ENCODE results near the gene SRRM1. TPM values are rescaled to one million over a fixed set of nuclear protein-coding genes. Genes with fewer than 3 reads are reported as not detected.

The SRRM1 gene
- total and polyA plus RNA-seq, 9 of the 15 experiments (the other 6 are each of a cell fraction or from before 2014, with no cell fraction given), result 54.5 to 268 (median 115) TPM

DNA sequence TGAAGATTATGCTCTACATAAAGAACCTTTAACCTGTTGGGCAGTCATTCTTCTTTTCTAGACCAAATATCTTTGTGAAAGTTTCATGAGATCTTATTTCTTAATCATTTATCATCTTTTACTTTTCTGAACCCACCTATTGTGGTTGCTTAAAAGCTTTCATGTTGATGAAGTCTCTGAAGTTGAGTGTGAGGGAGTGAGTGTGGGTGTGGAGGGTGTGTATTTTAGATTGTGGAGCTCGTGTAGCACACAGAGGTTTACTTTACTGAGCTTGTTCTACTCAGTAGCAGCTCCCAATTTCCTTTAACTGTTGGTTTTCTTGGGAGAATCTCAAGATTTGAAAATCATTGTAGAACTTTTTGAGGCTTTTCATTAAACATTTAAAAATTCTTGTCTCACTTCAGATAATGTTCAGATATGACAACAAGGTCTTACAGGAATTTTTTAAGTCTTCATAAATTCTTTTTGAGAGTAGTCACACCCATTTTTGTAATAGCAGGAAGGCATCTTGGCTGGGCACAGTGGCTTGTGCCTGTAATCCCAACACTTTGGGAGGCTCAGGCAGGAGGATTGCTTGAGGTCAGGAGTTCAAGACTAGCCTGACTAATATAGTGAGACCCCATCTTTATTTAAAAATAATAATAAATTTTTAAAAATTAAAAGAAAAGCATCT, 17.0 kb downstream of the SRRM1 start:
- no peak overlapping the region for H3K27ac ChIP-seq (ENCODE audit: extremely low read depth, low read depth, low read length)
- BruUV-seq (replicated peaks), result no TSS peak
- ATAC-seq, result no peak
- H3K9me3 ChIP-seq (replicated peaks; ENCODE audit: control insufficient read depth, insufficient read depth, low read depth, low read length), result no peaks in the 10 kb centered on the region
- ChIA-PET POLR2A (interaction anchor here (0.6 to 2.0 kb wide), 5 partner anchors 11 to 1228 kb away, joined by 3 to 7 read pairs (median 3); no protein-coding TSS in a partner anchor), CTCF (ENCODE audit: low intra/inter-chr PET ratio) (no interaction called here)
- intact Hi-C loops (cut with micrococcal nuclease), result no loop called here
- peaks cover 99% of the 10 kb centered on the region for H3K36me3 ChIP-seq (ENCODE audit: control insufficient read depth, insufficient read depth, low read length)
- TF ChIP-seq, protein P1, sequence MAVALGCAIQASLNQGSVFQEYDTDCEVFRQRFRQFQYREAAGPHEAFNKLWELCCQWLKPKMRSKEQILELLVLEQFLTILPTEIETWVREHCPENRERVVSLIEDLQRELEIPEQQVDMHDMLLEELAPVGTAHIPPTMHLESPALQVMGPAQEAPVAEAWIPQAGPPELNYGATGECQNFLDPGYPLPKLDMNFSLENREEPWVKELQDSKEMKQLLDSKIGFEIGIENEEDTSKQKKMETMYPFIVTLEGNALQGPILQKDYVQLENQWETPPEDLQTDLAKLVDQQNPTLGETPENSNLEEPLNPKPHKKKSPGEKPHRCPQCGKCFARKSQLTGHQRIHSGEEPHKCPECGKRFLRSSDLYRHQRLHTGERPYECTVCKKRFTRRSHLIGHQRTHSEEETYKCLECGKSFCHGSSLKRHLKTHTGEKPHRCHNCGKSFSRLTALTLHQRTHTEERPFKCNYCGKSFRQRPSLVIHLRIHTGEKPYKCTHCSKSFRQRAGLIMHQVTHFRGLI (CRISPR knock-in tag; IDR thresholded peaks at IDR 0.05), result no peak
- TF ChIP-seq FOXJ2 (tag; IDR thresholded peaks at IDR 0.05), result no peak
- TF ChIP-seq, protein P2, sequence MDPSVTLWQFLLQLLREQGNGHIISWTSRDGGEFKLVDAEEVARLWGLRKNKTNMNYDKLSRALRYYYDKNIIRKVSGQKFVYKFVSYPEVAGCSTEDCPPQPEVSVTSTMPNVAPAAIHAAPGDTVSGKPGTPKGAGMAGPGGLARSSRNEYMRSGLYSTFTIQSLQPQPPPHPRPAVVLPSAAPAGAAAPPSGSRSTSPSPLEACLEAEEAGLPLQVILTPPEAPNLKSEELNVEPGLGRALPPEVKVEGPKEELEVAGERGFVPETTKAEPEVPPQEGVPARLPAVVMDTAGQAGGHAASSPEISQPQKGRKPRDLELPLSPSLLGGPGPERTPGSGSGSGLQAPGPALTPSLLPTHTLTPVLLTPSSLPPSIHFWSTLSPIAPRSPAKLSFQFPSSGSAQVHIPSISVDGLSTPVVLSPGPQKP (CRISPR knock-in tag; IDR thresholded peaks at IDR 0.05), result no peak
- no peak for TF ChIP-seq CTBP1 (IDR thresholded peaks at IDR 0.05; ENCODE audit: borderline replicate concordance)
- no peak for TF ChIP-seq SAFB2 (IDR thresholded peaks at IDR 0.05; ENCODE audit: borderline replicate concordance, low read depth, low read length, severe bottlenecking)
- TF ChIP-seq HDAC1 (IDR thresholded peaks at IDR 0.05), result no peak
- no peak for TF ChIP-seq ZBTB9 (CRISPR knock-in tag; IDR thresholded peaks at IDR 0.05)
- TF ChIP-seq CC2D1A (IDR thresholded peaks at IDR 0.05), result no peak
- no peak for TF ChIP-seq KAT2B (IDR thresholded peaks at IDR 0.05; ENCODE audit: low read depth, low read length)
- TF ChIP-seq ESRRA (IDR thresholded peaks at IDR 0.05; ENCODE audit: borderline replicate concordance, low read depth), result no peak
- TF ChIP-seq ZNF408 (CRISPR knock-in tag; IDR thresholded peaks at IDR 0.05; ENCODE audit: low read depth), result no peak
- no peak for TF ChIP-seq ZNF263 (CRISPR knock-in tag; IDR thresholded peaks at IDR 0.05; ENCODE audit: borderline replicate concordance)
- no peak for TF ChIP-seq FOXJ3 (CRISPR knock-in tag; IDR thresholded peaks at IDR 0.05)
- DNase-seq (ENCODE audit: extremely low read depth in 1 of 4, low spot score in 3 of 4), result no peak
- 42% methylated on average over 1 of the region's 1 CpG for WGBS (ENCODE audit: insufficient coverage, low coverage, missing lambda C conversion rate)
- H2AFZ ChIP-seq (ENCODE audit: low read depth, low read length), result no peak overlapping the region
- no peak overlapping the region for H3K4me2 ChIP-seq (ENCODE audit: insufficient read depth, low read length)
- H3K27me3 ChIP-seq (ENCODE audit: control insufficient read depth in 2 of 2, insufficient read depth in 2 of 2, low read length in 2 of 2), result no peaks in the 10 kb centered on the region
- in situ Hi-C loops (cut with MboI), result no loop called here
- H3K4me3 ChIP-seq, result no peak overlapping the region
- H3K9ac ChIP-seq (ENCODE audit: insufficient read depth in 1 of 2, low read depth in 2 of 2, low read length in 2 of 2), result no peak overlapping the region
- no peak for FAIRE-seq
- no peaks in the 10 kb centered on the region; the same call in 1 of the 2 replicates for H4K20me1 ChIP-seq (replicated peaks; ENCODE audit: control insufficient read depth, insufficient read depth, low read length)
- peaks cover 55% of the 10 kb centered on the region for H3K79me2 ChIP-seq (ENCODE audit: control insufficient read depth, insufficient read depth, low read length)
- peaks cover 0 to 8% of the 10 kb centered on the region in 2 experiments; a peak in 2 of 5 replicates for H3K4me1 ChIP-seq (replicated peaks in 1 of 2; ENCODE audit: control insufficient read depth in 2 of 2, insufficient read depth in 2 of 2, low read length in 2 of 2)
- no peaks in the 10 kb centered on the region for H3K9me1 ChIP-seq (ENCODE audit: control insufficient read depth, insufficient read depth, low read length)
